HEK293 (cell line): ENCODE measurements around the gene TALDO1.

Experiments used
- CTCF ChIA-PET: fragments of 350-600 bp; formaldehyde crosslinking; extraction: SDS; loops from one replicate; lab custom pipeline; 2021; ENCODE audit warnings: antibody characterized with exemption; lab: Yijun Ruan, JAX
- POLR2A ChIA-PET: fragments of 300-600 bp; formaldehyde crosslinking; extraction: SDS; loops from one replicate; lab custom pipeline; 2020; ENCODE audit warnings: antibody characterized with exemption, inconsistent platforms; lab: Yijun Ruan, JAX
- H3K27ac ChIP-seq: fragments of 200-500 bp; sonication (Bioruptor generic); 2 replicates; pipeline ENCODE4 v1.5.1; 2014; ENCODE audit warnings: low read depth, low read length, control low read depth, inconsistent platforms; ENCODE audit errors: extremely low read depth
- H3K36me3 ChIP-seq, 2 experiments: fragments of 200-500 bp in 1 of 2; sonication (Bioruptor generic) in 1 of 2; 1 replicate in 1 of 2; 2 replicates in 1 of 2; pipeline ENCODE4 v1.5.1; 2014 to 2017; ENCODE audit warnings: inconsistent platforms in 2 of 2, low read length in 2 of 2; ENCODE audit not compliant: control insufficient read depth in 2 of 2, insufficient read depth in 1 of 2
- H3K4me1 ChIP-seq: fragments of 200-500 bp; sonication (Bioruptor generic); 2 replicates; pipeline ENCODE4 v1.5.1; 2014; ENCODE audit warnings: mild to moderate bottlenecking, low read length, inconsistent platforms; ENCODE audit not compliant: control insufficient read depth, insufficient read depth
- H3K4me3 ChIP-seq: 2 replicates; pipeline ENCODE4 v1.5.1; 2011; ENCODE audit warnings: low read depth, mild to moderate bottlenecking, control low read depth, low read length, moderate library complexity
- H3K9me3 ChIP-seq: fragments of 200-500 bp; sonication (Bioruptor generic); 2 replicates; pipeline ENCODE4 v1.5.1; 2014; ENCODE audit warnings: low read depth, low read length, inconsistent platforms; ENCODE audit not compliant: control insufficient read depth, insufficient read depth
- EGR2 ChIP-seq: fragments of 450-650 bp; formaldehyde crosslinking; IDR thresholded peaks from 2 replicates; pipeline ENCODE4 v1.5.1; 2016; ENCODE audit warnings: low read depth, missing biosample characterization, missing genetic modification characterization
- FEZF1 ChIP-seq: fragments of 450-650 bp; formaldehyde crosslinking; IDR thresholded peaks from 2 replicates; pipeline ENCODE4 v1.5.1; 2016; ENCODE audit warnings: missing biosample characterization, missing genetic modification characterization
- MYNN ChIP-seq: fragments of 450-650 bp; formaldehyde crosslinking; IDR thresholded peaks from 2 replicates; pipeline ENCODE4 v1.5.1; 2016; ENCODE audit warnings: missing biosample characterization, missing genetic modification characterization, borderline replicate concordance
- ZBTB21 ChIP-seq: fragments of 450-650 bp; formaldehyde crosslinking; IDR thresholded peaks from 2 replicates; pipeline ENCODE4 v1.5.1; 2017; ENCODE audit warnings: missing biosample characterization, missing genetic modification characterization
- ZFHX2 ChIP-seq: fragments of 450-650 bp; formaldehyde crosslinking; conservative IDR thresholded peaks from 2 replicates; pipeline ENCODE4 v1.5.1; 2016; ENCODE audit warnings: missing biosample characterization, missing genetic modification characterization
- ZNF174 ChIP-seq: fragments of 450-650 bp; formaldehyde crosslinking; IDR thresholded peaks from 2 replicates; pipeline ENCODE4 v1.5.0; 2017; ENCODE audit warnings: missing biosample characterization, mild to moderate bottlenecking, missing genetic modification characterization
- ZNF2 ChIP-seq: fragments of 450-650 bp; formaldehyde crosslinking; IDR thresholded peaks from 2 replicates; pipeline ENCODE4 v1.5.1; 2016; ENCODE audit warnings: missing biosample characterization, missing genetic modification characterization
- ZNF521 ChIP-seq: fragments of 450-650 bp; formaldehyde crosslinking; IDR thresholded peaks from 2 replicates; pipeline ENCODE4 v1.5.1; 2017; ENCODE audit warnings: missing biosample characterization, mild to moderate bottlenecking, missing genetic modification characterization
- ZNF555 ChIP-seq: fragments of 450-650 bp; formaldehyde crosslinking; conservative IDR thresholded peaks from 2 replicates; pipeline ENCODE4 v1.5.1; 2017; ENCODE audit warnings: missing biosample characterization, mild to moderate bottlenecking, missing genetic modification characterization, inconsistent platforms
- ZNF600 ChIP-seq: fragments of 450-650 bp; formaldehyde crosslinking; IDR thresholded peaks from 2 replicates; pipeline ENCODE4 v1.5.1; 2016; ENCODE audit warnings: missing biosample characterization, missing genetic modification characterization
- ZNF843 ChIP-seq: fragments of 450-650 bp; formaldehyde crosslinking; IDR thresholded peaks from 2 replicates; pipeline ENCODE4 v1.5.1; 2016; ENCODE audit warnings: missing biosample characterization, missing genetic modification characterization
- TF ChIP-seq, protein P1 (sequence below): fragments of 450-650 bp; formaldehyde crosslinking; IDR thresholded peaks from 2 replicates; pipeline ENCODE4 v1.5.1; 2016; ENCODE audit warnings: missing biosample characterization, missing genetic modification characterization
- TF ChIP-seq, protein P2 (sequence below): fragments of 450-650 bp; IDR thresholded peaks from 2 replicates; pipeline ENCODE4 v1.5.1; 2018; ENCODE audit warnings: missing biosample characterization, missing genetic modification characterization
- TF ChIP-seq, protein P3 (sequence below): sonication (generic); formaldehyde crosslinking; IDR thresholded peaks from 2 replicates; pipeline ENCODE4 v1.8.1; 2022; ENCODE audit warnings: mild to moderate bottlenecking, moderate library complexity, missing genetic modification reagents
- TF ChIP-seq, protein P4 (sequence below): fragments of 450-650 bp; formaldehyde crosslinking; IDR thresholded peaks from 2 replicates; pipeline ENCODE4 v1.5.1; 2016; ENCODE audit warnings: missing biosample characterization, missing genetic modification characterization

Gene TALDO1

DNA sequence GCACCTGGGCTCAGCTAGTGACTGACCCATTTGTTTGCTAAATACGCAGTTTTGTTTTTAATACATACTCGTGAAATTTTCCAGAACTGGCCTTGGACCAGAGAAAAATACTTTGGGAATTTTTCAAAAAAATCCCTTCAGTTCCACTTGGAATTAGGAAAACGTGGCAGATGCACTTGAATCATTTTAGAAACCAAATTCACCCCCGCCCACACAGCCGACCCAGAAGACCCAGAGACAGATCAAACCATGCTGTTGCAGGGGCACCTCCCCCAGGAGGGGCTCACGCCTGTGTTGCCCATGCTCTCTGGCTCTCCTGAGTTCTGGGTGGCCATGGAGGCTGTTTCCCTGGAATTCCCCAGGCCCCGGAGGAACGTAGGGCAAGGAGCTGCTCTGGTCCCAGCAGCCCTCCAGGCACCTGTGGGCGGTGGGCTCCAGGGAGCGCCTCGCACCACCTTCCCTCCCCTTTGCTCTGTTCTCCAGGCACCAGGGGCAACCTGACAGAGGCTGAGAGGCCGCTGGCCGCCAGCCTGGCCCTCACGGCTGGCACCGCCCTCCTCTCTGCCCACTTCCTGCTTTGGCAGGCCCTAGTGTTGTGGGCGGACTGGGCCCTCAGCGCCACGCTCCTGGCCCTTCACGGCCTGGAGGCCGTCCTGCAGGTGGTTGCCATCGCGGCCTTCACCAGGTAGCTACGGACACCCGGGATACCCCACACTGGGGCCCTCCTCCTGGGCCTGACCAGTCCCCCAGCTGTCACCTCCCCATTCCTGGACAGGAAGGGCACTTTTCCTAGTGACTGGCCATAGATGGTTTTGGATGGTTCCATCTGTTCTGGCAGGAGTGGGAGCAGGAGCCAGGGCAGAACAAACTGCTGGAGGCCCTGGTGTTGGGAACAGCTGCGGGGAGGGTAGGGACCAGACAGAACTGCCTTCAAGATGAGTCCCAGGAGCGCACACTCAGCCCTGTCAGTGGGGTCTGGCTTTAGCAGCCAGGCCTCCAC is 44.5 kb upstream of the TALDO1 start (continued):
- TF ChIP-seq ZNF174 (tag by site-specific recombination) (no peak), ZFHX2 (peak; percentile 56), EGR2 (tag by site-specific recombination) (0 out of 2 replicates have a peak, but pooled peaks have one; percentile 11), FEZF1 (tag by site-specific recombination) (no peak), ZNF2 (tag by site-specific recombination) (no peak), ZNF521 (tag by site-specific recombination) (no peak)
- TF ChIP-seq, protein P1, sequence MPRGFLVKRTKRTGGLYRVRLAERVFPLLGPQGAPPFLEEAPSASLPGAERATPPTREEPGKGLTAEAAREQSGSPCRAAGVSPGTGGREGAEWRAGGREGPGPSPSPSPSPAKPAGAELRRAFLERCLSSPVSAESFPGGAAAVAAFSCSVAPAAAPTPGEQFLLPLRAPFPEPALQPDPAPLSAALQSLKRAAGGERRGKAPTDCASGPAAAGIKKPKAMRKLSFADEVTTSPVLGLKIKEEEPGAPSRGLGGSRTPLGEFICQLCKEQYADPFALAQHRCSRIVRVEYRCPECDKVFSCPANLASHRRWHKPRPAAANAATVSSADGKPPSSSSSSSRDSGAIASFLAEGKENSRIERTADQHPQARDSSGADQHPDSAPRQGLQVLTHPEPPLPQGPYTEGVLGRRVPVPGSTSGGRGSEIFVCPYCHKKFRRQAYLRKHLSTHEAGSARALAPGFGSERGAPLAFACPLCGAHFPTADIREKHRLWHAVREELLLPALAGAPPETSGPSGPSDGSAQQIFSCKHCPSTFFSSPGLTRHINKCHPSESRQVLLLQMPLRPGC (tag by site-specific recombination), result no peak
- TF ChIP-seq, protein P2, sequence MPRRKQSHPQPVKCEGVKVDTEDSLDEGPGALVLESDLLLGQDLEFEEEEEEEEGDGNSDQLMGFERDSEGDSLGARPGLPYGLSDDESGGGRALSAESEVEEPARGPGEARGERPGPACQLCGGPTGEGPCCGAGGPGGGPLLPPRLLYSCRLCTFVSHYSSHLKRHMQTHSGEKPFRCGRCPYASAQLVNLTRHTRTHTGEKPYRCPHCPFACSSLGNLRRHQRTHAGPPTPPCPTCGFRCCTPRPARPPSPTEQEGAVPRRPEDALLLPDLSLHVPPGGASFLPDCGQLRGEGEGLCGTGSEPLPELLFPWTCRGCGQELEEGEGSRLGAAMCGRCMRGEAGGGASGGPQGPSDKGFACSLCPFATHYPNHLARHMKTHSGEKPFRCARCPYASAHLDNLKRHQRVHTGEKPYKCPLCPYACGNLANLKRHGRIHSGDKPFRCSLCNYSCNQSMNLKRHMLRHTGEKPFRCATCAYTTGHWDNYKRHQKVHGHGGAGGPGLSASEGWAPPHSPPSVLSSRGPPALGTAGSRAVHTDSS (tag by site-specific recombination), result no peak
- TF ChIP-seq, protein P3, sequence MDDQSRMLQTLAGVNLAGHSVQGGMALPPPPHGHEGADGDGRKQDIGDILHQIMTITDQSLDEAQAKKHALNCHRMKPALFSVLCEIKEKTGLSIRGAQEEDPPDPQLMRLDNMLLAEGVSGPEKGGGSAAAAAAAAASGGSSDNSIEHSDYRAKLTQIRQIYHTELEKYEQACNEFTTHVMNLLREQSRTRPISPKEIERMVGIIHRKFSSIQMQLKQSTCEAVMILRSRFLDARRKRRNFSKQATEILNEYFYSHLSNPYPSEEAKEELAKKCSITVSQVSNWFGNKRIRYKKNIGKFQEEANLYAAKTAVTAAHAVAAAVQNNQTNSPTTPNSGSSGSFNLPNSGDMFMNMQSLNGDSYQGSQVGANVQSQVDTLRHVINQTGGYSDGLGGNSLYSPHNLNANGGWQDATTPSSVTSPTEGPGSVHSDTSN (CRISPR knock-in tag), result no peak

DNA sequence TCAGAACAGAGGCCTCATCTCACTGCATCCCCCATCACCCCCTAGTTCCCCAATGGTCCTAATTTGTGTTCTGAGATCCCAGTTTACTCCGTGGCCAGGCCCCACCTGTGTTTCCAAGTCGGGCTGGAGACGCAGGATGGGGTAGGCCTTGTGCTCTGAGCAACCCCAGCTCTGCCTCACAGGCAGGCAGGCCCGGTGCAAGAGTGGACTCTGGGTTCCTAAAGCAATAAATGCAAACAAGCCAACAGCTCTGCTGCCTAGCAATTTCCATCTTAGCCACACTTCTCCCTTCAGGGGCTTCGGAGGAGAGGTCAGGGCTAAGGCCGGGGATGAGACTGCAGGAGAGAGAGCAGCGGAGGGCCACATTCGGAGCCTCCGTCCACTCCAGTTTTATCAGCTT is 43.8 kb upstream of the TALDO1 start:
- Histone ChIP-seq H3K9me3 (no peaks in the 10 kb centered on the region), H3K4me1 (no peaks in the 10 kb centered on the region), H3K27ac (no peak overlapping the region), H3K36me3 (peaks cover 0 to 46% of the 10 kb centered on the region in 2 experiments; a peak in 1 of 3 replicates), H3K4me3 (no peak overlapping the region)
- TF ChIP-seq ZNF555 (no peak), ZNF600 (peak; percentile 8; the same call in 1 of the 2 replicates), MYNN (no peak), ZBTB21 (tag by site-specific recombination) (no peak), ZNF843 (tag by site-specific recombination) (no peak)
- TF ChIP-seq, protein P4, sequence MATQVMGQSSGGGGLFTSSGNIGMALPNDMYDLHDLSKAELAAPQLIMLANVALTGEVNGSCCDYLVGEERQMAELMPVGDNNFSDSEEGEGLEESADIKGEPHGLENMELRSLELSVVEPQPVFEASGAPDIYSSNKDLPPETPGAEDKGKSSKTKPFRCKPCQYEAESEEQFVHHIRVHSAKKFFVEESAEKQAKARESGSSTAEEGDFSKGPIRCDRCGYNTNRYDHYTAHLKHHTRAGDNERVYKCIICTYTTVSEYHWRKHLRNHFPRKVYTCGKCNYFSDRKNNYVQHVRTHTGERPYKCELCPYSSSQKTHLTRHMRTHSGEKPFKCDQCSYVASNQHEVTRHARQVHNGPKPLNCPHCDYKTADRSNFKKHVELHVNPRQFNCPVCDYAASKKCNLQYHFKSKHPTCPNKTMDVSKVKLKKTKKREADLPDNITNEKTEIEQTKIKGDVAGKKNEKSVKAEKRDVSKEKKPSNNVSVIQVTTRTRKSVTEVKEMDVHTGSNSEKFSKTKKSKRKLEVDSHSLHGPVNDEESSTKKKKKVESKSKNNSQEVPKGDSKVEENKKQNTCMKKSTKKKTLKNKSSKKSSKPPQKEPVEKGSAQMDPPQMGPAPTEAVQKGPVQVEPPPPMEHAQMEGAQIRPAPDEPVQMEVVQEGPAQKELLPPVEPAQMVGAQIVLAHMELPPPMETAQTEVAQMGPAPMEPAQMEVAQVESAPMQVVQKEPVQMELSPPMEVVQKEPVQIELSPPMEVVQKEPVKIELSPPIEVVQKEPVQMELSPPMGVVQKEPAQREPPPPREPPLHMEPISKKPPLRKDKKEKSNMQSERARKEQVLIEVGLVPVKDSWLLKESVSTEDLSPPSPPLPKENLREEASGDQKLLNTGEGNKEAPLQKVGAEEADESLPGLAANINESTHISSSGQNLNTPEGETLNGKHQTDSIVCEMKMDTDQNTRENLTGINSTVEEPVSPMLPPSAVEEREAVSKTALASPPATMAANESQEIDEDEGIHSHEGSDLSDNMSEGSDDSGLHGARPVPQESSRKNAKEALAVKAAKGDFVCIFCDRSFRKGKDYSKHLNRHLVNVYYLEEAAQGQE (tag by site-specific recombination), result no peak
- ChIA-PET CTCF (interaction anchor here (0.6 to 1.0 kb wide), 2 partner anchors 24 to 128 kb away, joined by 4 to 6 read pairs; no protein-coding TSS in a partner anchor), POLR2A (interaction anchor here (0.6 to 2.4 kb wide), 5 partner anchors 8 to 143 kb away, joined by 3 to 19 read pairs (median 4); partner anchors contain the start of genes DEAF1, LMNTD2 and TMEM80)
